Stimulated activated CD8-positive, alpha-beta memory T cell treated with anti-CD3 and anti-CD28 coated beads, Interleukin-7, amount 100 ng/mL, for 1 hour (primary cell): ENCODE results near the gene ADAMTSL5.
"Not testable (repeated sequence)": the region's sequence is repeated elsewhere in the genome, so short reads cannot be mapped to it uniquely, and the experiment has no call there.

Experiments used
- DNase-seq, 2 donors: peaks; one replicate each; pipeline ENCODE4 v3.0.0-alpha.2; 2020; ENCODE audit warnings: low read depth in 2 of 2

The ADAMTSL5 gene

GRCh38 chr19:1512671-1513498 is at the start of gene ADAMTSL5:
TSS of gene ADAMTSL5 (minus strand) at chr19:1513019. CDS start at chr19:1510943, 2,076 bp downstream.
- DNase-seq = peak; percentile 22 to 27

- DNase-seq = no peak
Observed at GRCh38 chr19:1561236-1561842, 48.5 kb upstream of the ADAMTSL5 start.

- DNase-seq = no peak
Observed at GRCh38 chr19:1560286-1560882, 47.6 kb upstream of the ADAMTSL5 start.

DNA sequence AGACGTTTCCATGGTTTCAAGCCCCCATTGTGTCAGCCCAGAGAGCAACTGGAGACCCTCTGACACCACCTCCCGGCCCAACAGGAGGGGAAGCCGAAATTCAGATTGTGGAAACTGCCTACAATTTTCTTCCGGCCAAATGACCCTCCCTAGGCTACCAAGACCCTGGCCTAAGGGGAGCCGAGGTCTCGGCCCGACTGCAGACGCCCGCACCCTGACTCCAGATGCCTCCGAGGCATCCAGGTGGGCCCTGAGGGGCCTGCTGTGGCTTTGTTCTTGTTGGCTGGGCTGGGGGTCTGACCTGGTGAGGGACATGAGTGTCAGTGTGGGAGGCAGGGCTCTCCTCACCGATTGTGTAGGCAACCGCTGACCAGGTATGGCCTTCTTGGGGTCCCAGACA is 45.7 kb upstream of the ADAMTSL5 start:
- DNase-seq = no peak

DNA sequence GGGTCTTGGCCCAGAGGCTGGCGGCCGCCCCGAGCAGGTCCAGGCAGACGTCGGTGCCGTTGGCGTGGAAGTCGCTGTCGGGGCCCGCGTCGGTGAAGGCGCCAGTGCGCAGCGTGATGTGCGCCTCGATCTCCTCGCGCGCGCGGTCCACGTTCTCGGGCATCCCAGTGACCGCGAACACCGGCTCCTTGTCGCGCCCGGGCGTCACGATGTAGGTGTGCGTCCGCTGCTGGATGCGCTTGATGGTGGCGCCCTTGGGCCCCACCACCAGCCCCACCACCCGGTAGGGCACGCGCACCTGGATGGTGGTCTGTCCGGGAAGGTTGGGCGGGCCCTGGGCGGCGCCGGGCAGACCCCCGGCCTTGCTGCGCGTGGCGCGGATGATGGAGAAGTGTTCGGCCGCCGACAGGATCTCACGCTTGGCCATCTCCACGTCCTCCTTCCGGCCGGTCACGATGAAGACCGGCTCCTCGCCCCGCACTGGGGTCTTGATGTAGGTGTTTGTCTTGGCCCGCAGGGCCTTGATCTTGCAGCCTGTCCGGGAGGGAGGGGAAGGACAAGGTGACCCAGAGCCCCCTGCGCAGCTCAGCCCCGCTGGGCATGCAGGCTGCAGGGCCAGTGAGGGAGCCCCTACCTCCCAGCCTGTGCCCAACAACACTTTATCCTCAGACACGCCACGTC is 43.7 kb upstream of the ADAMTSL5 start:
- DNase-seq = no peak

DNA sequence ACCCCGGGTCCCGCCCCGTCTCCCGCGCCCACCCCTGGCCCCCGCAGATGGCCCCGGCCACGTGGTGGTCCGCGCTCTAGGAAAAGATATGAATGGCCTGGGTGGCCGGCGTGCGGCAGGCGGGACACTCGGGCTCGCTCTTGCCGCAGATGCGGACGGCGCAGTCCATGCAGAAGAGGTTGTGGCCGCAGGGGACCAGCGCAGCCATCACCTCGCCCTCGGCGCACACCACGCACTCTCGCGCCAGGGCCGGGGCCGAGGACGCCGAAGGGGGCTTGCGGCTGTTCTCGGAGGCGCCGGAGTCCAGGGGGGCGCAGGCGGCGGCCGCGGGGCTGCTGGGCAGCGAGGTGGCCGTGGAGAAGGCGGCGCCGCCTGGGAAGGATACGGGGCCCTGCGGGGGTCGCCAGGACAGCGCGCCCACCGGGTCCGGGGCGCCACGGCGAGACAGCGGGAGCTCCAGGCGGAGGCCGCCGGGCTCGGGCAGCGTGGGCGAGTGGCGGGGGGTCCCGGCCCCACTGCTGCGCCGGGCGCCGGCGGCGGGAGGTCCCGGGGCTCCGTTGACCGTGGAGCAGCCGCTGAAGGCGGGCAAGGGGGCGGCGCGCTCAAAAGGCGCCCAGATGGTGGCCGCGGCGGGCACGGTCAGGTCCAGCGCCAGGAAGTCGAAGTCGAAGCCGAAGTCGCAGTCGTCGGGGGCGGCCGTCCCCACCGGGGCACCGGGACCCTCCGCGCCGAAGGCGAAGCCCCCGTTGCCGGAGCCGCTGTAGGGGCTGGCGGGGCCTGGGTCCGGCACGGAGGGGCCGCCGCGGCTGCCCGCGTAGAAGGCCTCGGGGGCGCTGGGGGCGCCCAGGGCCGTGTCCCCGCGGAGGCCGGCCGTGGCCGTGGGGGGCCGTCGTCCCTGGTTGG is 42.9 kb upstream of the ADAMTSL5 start:
- no peak for DNase-seq

DNA sequence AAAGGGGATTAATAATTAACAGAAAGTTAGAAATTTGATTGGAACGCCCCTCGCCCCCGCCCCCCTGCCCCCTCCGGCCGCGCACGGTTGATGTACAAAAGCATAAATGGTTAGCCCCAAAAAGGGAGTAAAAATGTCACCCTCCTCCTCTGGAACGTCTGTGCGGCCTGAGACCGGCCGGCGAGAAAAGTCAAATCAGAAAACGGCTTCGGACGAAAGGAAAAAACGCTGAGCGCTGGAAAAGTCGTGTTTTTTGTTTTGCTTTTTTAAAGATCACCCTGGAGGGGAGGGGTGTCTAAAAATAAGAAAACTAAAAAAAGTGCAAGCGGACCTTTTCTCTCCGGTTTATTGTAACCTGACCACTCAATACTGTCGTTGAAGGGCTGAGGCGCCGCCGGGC is 42.1 kb upstream of the ADAMTSL5 start:
- no peak for DNase-seq

DNA sequence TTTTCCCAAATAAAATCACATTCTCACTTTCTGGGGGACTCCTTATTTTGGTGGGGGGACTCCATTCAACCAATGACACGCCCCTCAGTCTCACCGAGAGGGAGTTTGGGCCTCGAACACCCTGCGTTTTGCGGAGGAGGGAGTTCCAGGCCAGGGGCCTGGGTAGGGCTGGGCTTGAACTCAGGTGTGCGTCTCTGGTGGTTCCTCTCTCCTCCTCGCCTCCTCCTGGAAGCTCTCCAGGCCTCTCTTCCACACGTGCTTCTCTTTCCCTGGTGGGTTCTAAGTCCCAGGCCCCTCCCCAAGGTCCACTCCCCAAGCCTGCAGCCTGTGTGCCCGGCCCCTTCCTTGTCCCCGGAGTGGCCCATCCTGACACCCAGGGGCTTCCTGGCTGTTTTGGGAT is 40.6 kb upstream of the ADAMTSL5 start:
- no peak for DNase-seq

DNA sequence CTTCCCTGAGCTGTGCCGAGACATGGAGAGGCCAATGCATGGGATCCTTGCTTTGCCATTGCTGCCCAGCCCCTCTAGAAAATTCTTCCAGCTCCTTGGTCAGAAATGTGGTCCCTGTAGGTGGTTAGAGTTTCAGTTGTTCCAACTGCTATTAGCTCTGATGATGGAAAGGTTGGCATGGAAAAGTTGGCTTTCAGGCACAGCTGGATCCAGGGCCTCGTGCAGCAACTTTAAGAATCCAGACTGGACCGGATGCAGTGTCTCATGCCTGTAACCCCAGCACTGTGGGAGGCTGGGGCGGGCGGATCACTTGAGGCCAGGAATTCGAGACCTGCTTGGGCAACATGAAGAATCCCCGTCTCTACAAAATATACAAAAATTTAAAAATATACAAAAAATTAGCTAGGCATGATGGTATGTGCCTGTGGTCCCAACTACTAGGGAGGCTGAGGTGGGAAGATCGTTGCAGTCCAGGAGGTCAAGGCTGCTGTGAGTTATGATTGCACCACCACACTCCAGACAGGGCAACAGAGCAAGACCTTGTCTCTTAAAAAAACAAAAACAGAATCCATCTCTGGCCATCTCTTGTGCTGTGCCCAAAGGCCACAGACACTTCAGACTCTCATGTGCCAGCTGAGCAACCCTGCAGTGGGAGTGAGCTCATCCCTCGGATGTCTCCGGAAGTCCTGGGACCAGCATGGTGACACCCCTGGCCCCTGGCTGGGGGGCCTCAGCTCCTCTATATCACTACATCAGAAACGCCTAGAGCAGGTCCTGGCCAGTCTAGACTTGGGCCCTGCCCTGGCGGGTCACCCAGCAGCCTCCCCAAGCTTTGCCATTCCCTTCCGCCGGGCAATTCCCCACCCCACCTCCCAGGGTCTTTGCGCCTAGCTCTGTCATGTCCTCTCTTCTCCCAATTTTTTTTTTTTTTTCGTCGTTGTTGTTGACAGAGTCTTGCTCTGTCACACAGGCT is 38.5 kb upstream of the ADAMTSL5 start:
- no peak for DNase-seq

DNA sequence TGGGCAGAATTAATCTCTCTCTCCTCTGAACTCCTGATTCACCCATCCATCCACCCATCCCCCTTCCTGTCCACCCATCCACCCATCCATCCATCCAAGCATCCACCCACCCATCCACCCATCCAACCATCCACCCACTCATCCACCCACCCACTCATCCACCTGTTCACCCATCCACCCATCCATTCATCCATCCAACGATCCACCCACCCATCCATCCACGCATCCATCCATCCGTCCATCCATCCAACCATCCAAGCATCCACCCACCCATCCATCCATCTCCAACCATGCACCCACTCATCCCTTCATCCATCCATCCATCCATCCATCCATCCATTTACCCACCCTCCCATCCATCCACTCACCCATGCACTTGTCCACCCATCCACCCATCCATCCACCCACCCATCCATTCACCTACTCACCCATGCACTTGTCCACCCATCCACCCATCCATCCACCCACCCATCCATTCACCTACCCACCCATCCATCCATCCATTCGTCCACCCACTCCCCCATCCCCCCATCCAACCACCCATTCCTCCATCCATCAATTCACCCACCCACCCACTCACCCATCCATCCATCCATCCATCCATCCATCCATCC is 36.6 kb upstream of the ADAMTSL5 start:
- DNase-seq = no peak

DNA sequence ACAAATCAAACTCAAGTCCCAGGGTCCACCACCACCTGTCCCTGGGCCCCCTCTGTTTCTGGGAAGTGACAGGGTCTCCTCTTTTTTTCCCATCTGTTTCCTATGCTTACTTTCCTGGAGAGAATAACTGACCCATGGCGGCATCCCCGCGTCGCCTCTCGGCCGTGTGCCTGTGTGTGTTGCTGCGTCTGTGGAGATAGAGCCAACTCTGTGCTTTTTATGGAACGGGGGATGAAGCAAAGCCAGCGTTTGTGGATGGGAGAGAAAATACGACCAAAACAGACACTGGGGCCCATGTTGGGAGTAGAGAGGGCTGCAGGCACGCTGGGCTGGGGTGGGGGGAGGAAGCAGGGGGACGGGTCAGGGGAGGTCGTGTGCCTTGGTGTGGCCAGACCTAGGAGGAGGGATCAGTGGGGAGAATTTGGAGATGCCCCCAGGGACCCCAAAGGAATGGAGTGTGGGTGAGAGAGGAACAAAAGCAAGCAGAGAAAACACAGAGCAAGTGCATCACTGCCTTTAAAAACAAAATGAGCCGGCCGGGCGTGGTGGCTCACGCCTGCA is 27.6 kb upstream of the ADAMTSL5 start:
- no peak for DNase-seq

GRCh38 chr19:1539749-1540148 is 26.9 kb upstream of the ADAMTSL5 start:
- not testable (repeated sequence) for DNase-seq

DNA sequence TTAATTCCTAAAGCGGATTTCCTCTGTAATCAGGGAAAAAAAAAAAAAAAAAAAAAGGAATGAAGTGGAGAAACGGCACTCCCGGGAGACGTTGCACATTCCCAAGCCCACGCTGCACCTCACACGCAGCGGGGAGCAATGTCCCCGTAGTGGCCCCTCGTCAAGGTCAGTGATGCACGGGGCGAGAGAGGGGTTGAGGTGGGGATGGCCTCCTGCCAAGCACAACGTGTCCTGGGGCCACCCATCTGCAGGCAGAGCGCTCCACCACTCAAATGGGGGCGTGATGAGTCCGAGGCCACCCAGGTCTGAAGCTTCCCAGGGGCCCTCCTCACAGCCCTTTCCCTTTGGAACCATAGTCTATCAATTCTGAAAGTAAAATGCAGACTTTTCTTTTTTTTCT is 26.2 kb upstream of the ADAMTSL5 start:
- DNase-seq = no peak

GRCh38 chr19:1535699-1536098 is 22.9 kb upstream of the ADAMTSL5 start:
- DNase-seq = not testable (repeated sequence)

DNA sequence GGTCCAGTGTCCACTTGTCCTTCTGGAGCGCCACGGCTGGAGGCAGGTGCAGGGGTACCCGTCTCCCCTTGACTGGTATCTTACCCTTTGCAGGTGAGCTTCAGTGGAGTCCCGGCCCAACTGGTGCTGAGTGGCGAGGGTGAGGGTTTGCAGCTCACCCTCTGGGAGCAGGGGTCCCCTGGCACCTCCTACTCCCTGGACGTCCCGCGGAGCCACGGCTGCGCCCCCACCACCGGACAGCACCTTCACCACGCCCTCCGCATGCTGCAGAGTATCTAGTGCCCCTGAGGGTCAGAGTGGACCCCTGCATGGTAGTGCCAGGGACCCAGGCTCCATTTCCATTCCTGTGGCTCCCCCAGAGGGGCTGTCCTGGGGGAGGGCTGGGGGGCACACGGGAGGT is 22.2 kb upstream of the ADAMTSL5 start:
- DNase-seq = no peak

DNA sequence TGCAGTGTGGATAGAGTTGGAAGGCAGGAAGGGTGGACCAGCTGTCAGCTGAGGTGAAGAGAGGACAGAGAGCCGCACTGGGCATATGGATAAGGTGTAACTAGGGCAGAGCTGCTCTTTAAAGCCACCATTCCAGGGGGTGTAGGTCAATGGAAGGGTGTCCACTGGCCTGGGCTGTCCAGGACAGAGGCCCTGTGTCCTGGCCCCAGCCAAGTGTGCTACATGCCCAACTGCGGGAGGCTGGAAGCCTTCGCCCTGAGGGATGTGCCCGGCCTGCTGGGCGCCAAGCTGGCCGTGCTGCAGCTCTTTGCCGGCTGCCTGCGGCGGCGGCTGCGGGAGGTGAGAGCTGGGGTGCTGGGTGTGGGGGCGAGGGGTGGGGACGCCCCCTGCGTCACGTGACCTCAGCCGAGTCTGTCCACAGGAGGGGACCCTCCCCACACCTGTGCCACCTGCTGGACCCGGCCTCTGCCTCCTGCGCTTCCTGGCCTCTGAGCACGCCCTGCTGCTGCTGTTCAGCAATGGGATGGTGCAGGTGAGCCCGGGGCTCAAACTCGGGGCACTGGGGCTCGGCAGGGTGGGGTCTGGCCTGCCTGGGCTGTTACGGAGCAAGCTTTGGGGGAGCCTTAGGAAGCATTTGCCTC is 20.8 kb upstream of the ADAMTSL5 start:
- DNase-seq = no peak

GRCh38 chr19:1532003-1532402 is 19.2 kb upstream of the ADAMTSL5 start:
- no peak for DNase-seq

GRCh38 chr19:1531587-1531986 is 18.8 kb upstream of the ADAMTSL5 start:
- no peak for DNase-seq

DNA sequence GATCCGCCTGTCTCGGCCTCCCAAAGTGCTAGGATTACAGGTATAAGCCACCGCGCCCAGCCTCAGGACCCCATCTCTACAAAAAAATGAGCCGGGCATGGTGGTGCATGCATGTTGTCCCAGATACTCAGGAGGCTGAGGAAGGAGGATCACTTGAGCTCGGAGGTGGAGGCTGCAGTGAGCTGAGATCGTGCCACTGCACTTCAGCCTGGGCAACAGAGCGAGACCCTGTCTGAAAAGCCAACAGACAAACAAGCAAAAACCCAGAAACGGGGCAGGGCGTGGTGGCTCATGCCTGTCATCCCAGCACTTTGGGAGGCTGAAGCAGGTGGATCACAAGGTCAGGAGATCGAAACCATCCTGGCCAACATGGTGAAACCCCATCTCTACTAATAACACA is 18.0 kb upstream of the ADAMTSL5 start:
- not testable (repeated sequence) for DNase-seq
